ENCODE data around the gene TADA2B. TPM values are rescaled to one million over a fixed set of nuclear protein-coding genes. Genes with fewer than 3 reads are reported as not detected.

TADA2B gene
- total and polyA plus RNA-seq, 2 of the 4 experiments (the other 2 are of a cell fraction), result 6.1 to 8.6 TPM

- H4K8ac ChIP-seq (ENCODE audit: low read depth in 2 of 2, low read length in 2 of 2), result no peak overlapping the region
- no peak overlapping the region for H4K5ac ChIP-seq (ENCODE audit: low read depth, low read length)
- ChIA-PET CTCF (no interaction called here), POLR2A (ENCODE audit: unreplicated experiment) (no interaction called here)
- H3K56ac ChIP-seq (ENCODE audit: extremely low read depth, insufficient read depth, low read length), result no peak overlapping the region
- no peak overlapping the region for H2AK5ac ChIP-seq (ENCODE audit: low read depth, low read length)
- no peak overlapping the region for H3K4me3 ChIP-seq (ENCODE audit: insufficient read depth, low read depth, low read length)
- ATAC-seq (ENCODE audit: low read depth), result no peak
- DNase-seq, result peak; percentile 7
- in situ Hi-C loops (cut with MboI; ENCODE audit: low sequenced_read_pairs), result no loop called here
- WGBS, 2 experiments (ENCODE audit: extremely low coverage in 2 of 2, insufficient read length in 1 of 2), result 0% methylated on average over 1 of the region's 15 CpGs; no CpG with 5 or more reads in 1 of the 2 experiments
- no peak overlapping the region for H2BK15ac ChIP-seq (ENCODE audit: low read depth, low read length)
- no peak overlapping the region for H3K27ac ChIP-seq (ENCODE audit: insufficient read depth, low read length)
- H2BK120ac ChIP-seq (ENCODE audit: low read depth, low read length), result no peak overlapping the region
- no peaks in the 10 kb centered on the region; the same call in 1 of the 2 replicates for H3K9me3 ChIP-seq (ENCODE audit: control insufficient read depth, insufficient read depth, low read length)
- peaks cover 16% of the 10 kb centered on the region; the same call in 1 of the 2 replicates for H3K27me3 ChIP-seq (ENCODE audit: control insufficient read depth, insufficient read depth, low read length)
- no peak overlapping the region for H4K91ac ChIP-seq (ENCODE audit: insufficient read depth, low read depth, low read length)
- BruUV-seq (replicated peaks), result no TSS peak
- H3K9ac ChIP-seq (ENCODE audit: low read depth, low read length), result no peak overlapping the region
- no peak overlapping the region for H3K23ac ChIP-seq (ENCODE audit: low read depth, low read length)
- H2AFZ ChIP-seq (replicated peaks; ENCODE audit: low read length, poor library complexity), result no peak overlapping the region
- H3K79me1 ChIP-seq (ENCODE audit: low read depth in 1 of 2, low read length in 2 of 2), result no peaks in the 10 kb centered on the region
- TF ChIP-seq CEBPB (IDR thresholded peaks at IDR 0.05; ENCODE audit: low read depth, low read length) (no peak), MAZ (IDR thresholded peaks at IDR 0.05; ENCODE audit: borderline replicate concordance, low read depth, low read length) (no peak), NFE2L2 (IDR thresholded peaks at IDR 0.05; ENCODE audit: low read depth, low read length) (no peak), RAD21 (IDR thresholded peaks at IDR 0.05; ENCODE audit: low read length) (no peak), MAFK (IDR thresholded peaks at IDR 0.05; ENCODE audit: low read depth, low read length) (no peak), RFX5 (IDR thresholded peaks at IDR 0.05; ENCODE audit: low read depth, low read length) (no peak), RCOR1 (IDR thresholded peaks at IDR 0.05; ENCODE audit: insufficient replicate concordance, low read length) (no peak), SMC3 (IDR thresholded peaks at IDR 0.05; ENCODE audit: low read depth, low read length) (no peak), CHD1 (IDR thresholded peaks at IDR 0.05; ENCODE audit: low read depth, low read length) (no peak), MXI1 (IDR thresholded peaks at IDR 0.05; ENCODE audit: borderline replicate concordance, low read depth, low read length) (no peak), USF2 (IDR thresholded peaks at IDR 0.05; ENCODE audit: low read depth, low read length) (no peak), BHLHE40 (IDR thresholded peaks at IDR 0.05; ENCODE audit: low read depth, low read length) (no peak), POLR2A (IDR thresholded peaks at IDR 0.05; ENCODE audit: low read depth, low read length) (no peak), FOS (IDR thresholded peaks at IDR 0.05; ENCODE audit: low read depth, low read length) (no peak)
- TF ChIP-seq, protein P1, sequence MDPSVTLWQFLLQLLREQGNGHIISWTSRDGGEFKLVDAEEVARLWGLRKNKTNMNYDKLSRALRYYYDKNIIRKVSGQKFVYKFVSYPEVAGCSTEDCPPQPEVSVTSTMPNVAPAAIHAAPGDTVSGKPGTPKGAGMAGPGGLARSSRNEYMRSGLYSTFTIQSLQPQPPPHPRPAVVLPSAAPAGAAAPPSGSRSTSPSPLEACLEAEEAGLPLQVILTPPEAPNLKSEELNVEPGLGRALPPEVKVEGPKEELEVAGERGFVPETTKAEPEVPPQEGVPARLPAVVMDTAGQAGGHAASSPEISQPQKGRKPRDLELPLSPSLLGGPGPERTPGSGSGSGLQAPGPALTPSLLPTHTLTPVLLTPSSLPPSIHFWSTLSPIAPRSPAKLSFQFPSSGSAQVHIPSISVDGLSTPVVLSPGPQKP (IDR thresholded peaks at IDR 0.05; ENCODE audit: borderline replicate concordance, low read depth, low read length), result no peak
- TF ChIP-seq, protein P2, sequence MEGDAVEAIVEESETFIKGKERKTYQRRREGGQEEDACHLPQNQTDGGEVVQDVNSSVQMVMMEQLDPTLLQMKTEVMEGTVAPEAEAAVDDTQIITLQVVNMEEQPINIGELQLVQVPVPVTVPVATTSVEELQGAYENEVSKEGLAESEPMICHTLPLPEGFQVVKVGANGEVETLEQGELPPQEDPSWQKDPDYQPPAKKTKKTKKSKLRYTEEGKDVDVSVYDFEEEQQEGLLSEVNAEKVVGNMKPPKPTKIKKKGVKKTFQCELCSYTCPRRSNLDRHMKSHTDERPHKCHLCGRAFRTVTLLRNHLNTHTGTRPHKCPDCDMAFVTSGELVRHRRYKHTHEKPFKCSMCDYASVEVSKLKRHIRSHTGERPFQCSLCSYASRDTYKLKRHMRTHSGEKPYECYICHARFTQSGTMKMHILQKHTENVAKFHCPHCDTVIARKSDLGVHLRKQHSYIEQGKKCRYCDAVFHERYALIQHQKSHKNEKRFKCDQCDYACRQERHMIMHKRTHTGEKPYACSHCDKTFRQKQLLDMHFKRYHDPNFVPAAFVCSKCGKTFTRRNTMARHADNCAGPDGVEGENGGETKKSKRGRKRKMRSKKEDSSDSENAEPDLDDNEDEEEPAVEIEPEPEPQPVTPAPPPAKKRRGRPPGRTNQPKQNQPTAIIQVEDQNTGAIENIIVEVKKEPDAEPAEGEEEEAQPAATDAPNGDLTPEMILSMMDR (conservative IDR thresholded peaks at IDR 0.05; ENCODE audit: low read depth, low read length), result no peak
- H3K4me1 ChIP-seq (ENCODE audit: control insufficient read depth, insufficient read depth, low read length), result peaks cover 6% of the 10 kb centered on the region; the same call in 1 of the 2 replicates
- peaks cover 7% of the 10 kb centered on the region; the same call in 1 of the 2 replicates for H3K9me1 ChIP-seq (ENCODE audit: insufficient read depth, low read length)
- dilution Hi-C loops (cut with HindIII; ENCODE audit: low sequenced_read_pairs, unreplicated experiment), result no loop called here
- no peak overlapping the region for H3K18ac ChIP-seq (ENCODE audit: low read depth, low read length)
- no peak overlapping the region for H2AK9ac ChIP-seq (replicated peaks; ENCODE audit: low read depth, low read length, poor library complexity)
- H3K14ac ChIP-seq (replicated peaks; ENCODE audit: low read depth, low read length), result no peak overlapping the region
- intact Hi-C loops (cut with micrococcal nuclease), result no loop called here
- H3K36me3 ChIP-seq (ENCODE audit: control insufficient read depth, insufficient read depth, low read length), result no peaks in the 10 kb centered on the region
- H4K20me1 ChIP-seq (ENCODE audit: insufficient read depth, low read length), result peaks cover 4% of the 10 kb centered on the region; the same call in 1 of the 2 replicates
- no peak overlapping the region for H3K4me2 ChIP-seq (ENCODE audit: low read depth, low read length)
- H2BK5ac ChIP-seq (ENCODE audit: low read depth, low read length, poor library complexity, severe bottlenecking), result no peak overlapping the region
- no peak overlapping the region for H3K4ac ChIP-seq (ENCODE audit: low read depth, low read length)
- H2BK20ac ChIP-seq (ENCODE audit: low read depth, low read length), result no peak overlapping the region
Observed at GRCh38 chr4:7105276-7105675, 62.1 kb downstream of the TADA2B start.

Measured in IMR-90 (cell line).